ENCODE results near the gene RASGRP2. TPM values are rescaled to one million over a fixed set of nuclear protein-coding genes. Genes with fewer than 3 reads are reported as not detected.

The RASGRP2 gene
- total RNA-seq, 1 experiment from 2014 or later = 9.2 TPM

- Histone ChIP-seq H3K27me3 (ENCODE audit: control insufficient read depth, insufficient read depth, low read length) (peaks cover 16% of the 10 kb centered on the region), H3K4me3 (ENCODE audit: insufficient read depth, low read depth, low read length) (no peak overlapping the region), H3K36me3 (replicated peaks; ENCODE audit: control insufficient read depth, insufficient read depth, low read length) (no peaks in the 10 kb centered on the region)
- DNase-seq = peak; percentile 77
These were observed 17.7 kb downstream of the RASGRP2 start for GRCh38 chr11:64726211-64726641.

- no peak overlapping the region for H3K4me3 ChIP-seq (ENCODE audit: insufficient read depth, low read depth, low read length)
- peaks cover 27% of the 10 kb centered on the region for H3K27me3 ChIP-seq (ENCODE audit: control insufficient read depth, insufficient read depth, low read length)
- peak; percentile 30 for DNase-seq
- no peaks in the 10 kb centered on the region for H3K36me3 ChIP-seq (replicated peaks; ENCODE audit: control insufficient read depth, insufficient read depth, low read length)
These were observed 18.9 kb downstream of the RASGRP2 start for GRCh38 chr11:64724863-64725532.

GRCh38 chr11:64723907-64724862 is 19.8 kb downstream of the RASGRP2 start:
- H3K4me3 ChIP-seq (ENCODE audit: insufficient read depth, low read depth, low read length) = no peak overlapping the region; the same call in 1 of the 2 replicates
- DNase-seq = peak; percentile 28
- peaks cover 29% of the 10 kb centered on the region for H3K27me3 ChIP-seq (ENCODE audit: control insufficient read depth, insufficient read depth, low read length)
- H3K36me3 ChIP-seq (replicated peaks; ENCODE audit: control insufficient read depth, insufficient read depth, low read length) = no peaks in the 10 kb centered on the region

GRCh38 chr11:64723117-64723906 is 20.6 kb downstream of the RASGRP2 start, which contains the start of gene NRXN2:
TSS of gene NRXN2 (minus strand) at chr11:64723197. CDS start at chr11:64713699, 9,498 bp downstream.
- H3K27me3 ChIP-seq (ENCODE audit: control insufficient read depth, insufficient read depth, low read length) = peaks cover 29% of the 10 kb centered on the region
- H3K36me3 ChIP-seq (replicated peaks; ENCODE audit: control insufficient read depth, insufficient read depth, low read length) = no peaks in the 10 kb centered on the region
- peak within 1 kb of the TSS; percentile 64 for H3K4me3 ChIP-seq (ENCODE audit: insufficient read depth, low read depth, low read length)
- DNase-seq = peak; percentile 98

GRCh38 chr11:64722141-64723065 is 21.5 kb downstream of the RASGRP2 start:
- peak; percentile 62 for DNase-seq
- no peaks in the 10 kb centered on the region for H3K36me3 ChIP-seq (replicated peaks; ENCODE audit: control insufficient read depth, insufficient read depth, low read length)
- peaks cover 29% of the 10 kb centered on the region for H3K27me3 ChIP-seq (ENCODE audit: control insufficient read depth, insufficient read depth, low read length)
- H3K4me3 ChIP-seq (ENCODE audit: insufficient read depth, low read depth, low read length) = no peak overlapping the region

GRCh38 chr11:64721359-64721699 is 22.6 kb downstream of the RASGRP2 start:
- Histone ChIP-seq H3K4me3 (ENCODE audit: insufficient read depth, low read depth, low read length) (no peak overlapping the region), H3K36me3 (replicated peaks; ENCODE audit: control insufficient read depth, insufficient read depth, low read length) (no peaks in the 10 kb centered on the region), H3K27me3 (ENCODE audit: control insufficient read depth, insufficient read depth, low read length) (peaks cover 37% of the 10 kb centered on the region)
- no peak for DNase-seq

- no peaks in the 10 kb centered on the region for H3K36me3 ChIP-seq (replicated peaks; ENCODE audit: control insufficient read depth, insufficient read depth, low read length)
- H3K27me3 ChIP-seq (ENCODE audit: control insufficient read depth, insufficient read depth, low read length) = peaks cover 39% of the 10 kb centered on the region
- DNase-seq = peak; percentile 48
- H3K4me3 ChIP-seq (ENCODE audit: insufficient read depth, low read depth, low read length) = no peak overlapping the region
These were observed 23.1 kb downstream of the RASGRP2 start for GRCh38 chr11:64720640-64721358.

GRCh38 chr11:64720167-64720566 is 23.8 kb downstream of the RASGRP2 start:
- no peak overlapping the region for H3K4me3 ChIP-seq (ENCODE audit: insufficient read depth, low read depth, low read length)
- H3K27me3 ChIP-seq (ENCODE audit: control insufficient read depth, insufficient read depth, low read length) = peaks cover 45% of the 10 kb centered on the region
- H3K36me3 ChIP-seq (replicated peaks; ENCODE audit: control insufficient read depth, insufficient read depth, low read length) = no peaks in the 10 kb centered on the region
- peak; percentile 42 for DNase-seq

- peak; percentile 34 for DNase-seq
- Histone ChIP-seq H3K36me3 (replicated peaks; ENCODE audit: control insufficient read depth, insufficient read depth, low read length) (no peaks in the 10 kb centered on the region), H3K27me3 (ENCODE audit: control insufficient read depth, insufficient read depth, low read length) (peaks cover 52% of the 10 kb centered on the region), H3K4me3 (ENCODE audit: insufficient read depth, low read depth, low read length) (no peak overlapping the region)
These were observed 24.5 kb downstream of the RASGRP2 start for GRCh38 chr11:64719406-64719805.

- Histone ChIP-seq H3K36me3 (replicated peaks; ENCODE audit: control insufficient read depth, insufficient read depth, low read length) (no peaks in the 10 kb centered on the region), H3K27me3 (ENCODE audit: control insufficient read depth, insufficient read depth, low read length) (peaks cover 59% of the 10 kb centered on the region), H3K4me3 (ENCODE audit: insufficient read depth, low read depth, low read length) (no peak overlapping the region)
- no peak for DNase-seq
These were observed 25.2 kb downstream of the RASGRP2 start for GRCh38 chr11:64718780-64719124.

- H3K4me3 ChIP-seq (ENCODE audit: insufficient read depth, low read depth, low read length) = no peak overlapping the region
- DNase-seq = peak; percentile 31
- H3K36me3 ChIP-seq (replicated peaks; ENCODE audit: control insufficient read depth, insufficient read depth, low read length) = no peaks in the 10 kb centered on the region
- peaks cover 61% of the 10 kb centered on the region for H3K27me3 ChIP-seq (ENCODE audit: control insufficient read depth, insufficient read depth, low read length)
These were observed 25.7 kb downstream of the RASGRP2 start for GRCh38 chr11:64718084-64718779.

- peak; percentile 61 for DNase-seq
- H3K36me3 ChIP-seq (replicated peaks; ENCODE audit: control insufficient read depth, insufficient read depth, low read length) = no peaks in the 10 kb centered on the region
- no peak overlapping the region for H3K4me3 ChIP-seq (ENCODE audit: insufficient read depth, low read depth, low read length)
- peaks cover 66% of the 10 kb centered on the region for H3K27me3 ChIP-seq (ENCODE audit: control insufficient read depth, insufficient read depth, low read length)
These were observed 26.7 kb downstream of the RASGRP2 start for GRCh38 chr11:64717268-64717578.
